Uterus (tissue), 4 donors: ENCODE data around the gene RBFOX2. TPM values are rescaled to one million over a fixed set of nuclear protein-coding genes. Genes with fewer than 3 reads are reported as not detected.

Experiments
- DNase-seq, 2 donors: peaks; one replicate each; pipeline ENCODE4 v3.0.0-alpha.2; 2019 to 2020
- H3K27ac ChIP-seq, 2 donors: fragments of 200-600 bp; sonication (generic); 1 replicate in 1 of 2; 2 replicates in 1 of 2; pipeline ENCODE4 v1.5.1; 2016 to 2018
- H3K27me3 ChIP-seq, 2 donors: fragments of 200-600 bp; sonication (generic); one replicate each; pipeline ENCODE4 v1.5.1; 2018 to 2019; ENCODE audit warnings: control low read depth in 1 of 2
- H3K36me3 ChIP-seq, 2 donors: fragments of 200-600 bp; sonication (generic); one replicate each; pipeline ENCODE4 v1.5.1; 2019; ENCODE audit warnings: control low read depth in 1 of 2
- H3K4me1 ChIP-seq, 2 donors: fragments of 200-600 bp; sonication (generic); one replicate each; pipeline ENCODE4 v1.5.1; 2018 to 2019; ENCODE audit warnings: control low read depth in 1 of 2
- H3K4me3 ChIP-seq, 2 donors: fragments of 200-600 bp; sonication (generic); 1 replicate in 1 of 2; 2 replicates in 1 of 2; pipeline ENCODE4 v1.5.1; 2018 to 2019; ENCODE audit warnings: mild to moderate bottlenecking in 1 of 2
- H3K9me3 ChIP-seq, 2 donors: fragments of 200-600 bp; sonication (generic); one replicate each; pipeline ENCODE4 v1.5.1; 2019; ENCODE audit warnings: control low read depth in 1 of 2
- CTCF ChIP-seq, 4 experiments: fragments of 200-600 bp in 2 of 4; fragments of 450-650 bp in 2 of 4; sonication (generic) in 2 of 4; IDR thresholded peaks; one replicate each; pipeline ENCODE4 v1.5.1; 2016 to 2019; ENCODE audit warnings: antibody characterized with exemption in 4 of 4, mild to moderate bottlenecking in 2 of 4, moderate library complexity in 1 of 4
- POLR2A ChIP-seq, 2 donors: fragments of 450-650 bp; IDR thresholded peaks; one replicate each; pipeline ENCODE4 v1.6.1; 2016; ENCODE audit warnings: antibody characterized with exemption in 2 of 2, mild to moderate bottlenecking in 1 of 2, moderate library complexity in 1 of 2
- intact Hi-C: fragments of 100-400 bp; cut with DNase I; formaldehyde crosslinking; loops from one replicate; pipeline ENCODE4 v1.15.1; 2023; ENCODE audit warnings: low total_unique reads
- total RNA-seq, 4 donors: library from RNA; depleted of rRNA in 3 of 4; stranded (reverse); fragments of >200 nt in 3 of 4; gene quantifications; one replicate each; pipeline versions ENCODE4 v1.1.0 to v1.2.4, GENCODE V29; 2014 to 2023
- donor health status: DM: yes; HTN: yes; CAD: no.

The RBFOX2 gene
- total RNA-seq, 4 donors from 2014 or later: 81.0 to 311 (median 147) TPM

DNA sequence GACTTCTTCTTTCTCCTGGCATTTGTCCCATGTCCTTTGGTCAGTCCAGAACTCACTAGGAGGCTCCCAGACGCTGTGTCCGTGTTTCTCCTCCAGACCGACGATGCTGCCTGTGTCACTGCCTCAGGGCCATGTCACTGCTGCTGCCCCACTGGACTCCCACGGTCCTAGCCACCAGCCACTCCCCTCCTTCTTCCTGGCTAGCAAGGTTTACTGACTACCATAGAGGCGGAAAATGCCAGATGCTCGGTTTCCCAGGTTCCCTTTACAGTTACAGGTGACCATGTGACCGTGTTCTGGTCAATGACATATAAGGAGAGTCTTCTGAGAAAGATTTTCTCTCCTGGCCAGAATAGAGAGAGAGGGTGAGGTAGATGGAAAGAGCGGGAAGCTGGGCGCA is 40.7 kb upstream of the RBFOX2 start:
- Histone ChIP-seq H3K27ac (no peak overlapping the region), H3K4me3 (no peak overlapping the region), H3K27me3 (no peaks in the 10 kb centered on the region), H3K4me1 (no peaks in the 10 kb centered on the region), H3K9me3 (no peaks in the 10 kb centered on the region), H3K36me3 (no peaks in the 10 kb centered on the region)
- DNase-seq: no peak
- intact Hi-C loops: no loop called here
- TF ChIP-seq POLR2A (IDR thresholded peaks at IDR 0.05): no peak
- TF ChIP-seq CTCF (IDR thresholded peaks at IDR 0.05): no peak

- H3K4me1 ChIP-seq: no peaks in the 10 kb centered on the region
- H3K27me3 ChIP-seq: no peaks in the 10 kb centered on the region
- no peaks in the 10 kb centered on the region for H3K9me3 ChIP-seq
- no peak overlapping the region for H3K27ac ChIP-seq
- DNase-seq: no peak
- H3K4me3 ChIP-seq: no peak overlapping the region
- no peaks in the 10 kb centered on the region for H3K36me3 ChIP-seq
- intact Hi-C loops: no loop called here
- no peak for TF ChIP-seq POLR2A (IDR thresholded peaks at IDR 0.05)
- no peak for TF ChIP-seq CTCF (IDR thresholded peaks at IDR 0.05)
Measured at GRCh38 chr22:36068776-36069344, 40.2 kb upstream of the RBFOX2 start.

DNA sequence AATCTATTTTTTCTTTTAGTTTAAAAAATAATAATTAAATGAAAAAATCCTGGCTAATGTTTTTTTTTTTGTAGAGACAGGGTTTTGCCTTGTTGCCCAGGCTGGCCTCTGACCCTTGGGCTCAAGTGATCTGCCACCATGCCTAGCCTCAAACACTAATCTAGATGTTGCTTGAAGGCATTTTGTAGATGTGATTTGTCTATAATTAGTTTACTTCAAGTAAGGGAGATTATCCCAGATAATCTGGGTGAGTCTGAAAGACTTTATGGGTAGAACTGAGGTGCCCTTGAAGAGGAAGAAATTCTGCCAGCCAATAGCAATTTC is 38.6 kb upstream of the RBFOX2 start:
- H3K27me3 ChIP-seq: no peaks in the 10 kb centered on the region
- intact Hi-C loops: no loop called here
- no peaks in the 10 kb centered on the region for H3K4me1 ChIP-seq
- no peak for TF ChIP-seq CTCF (IDR thresholded peaks at IDR 0.05)
- no peak for TF ChIP-seq POLR2A (IDR thresholded peaks at IDR 0.05)
- no peaks in the 10 kb centered on the region for H3K9me3 ChIP-seq
- H3K36me3 ChIP-seq: no peaks in the 10 kb centered on the region
- no peak overlapping the region for H3K4me3 ChIP-seq
- peak overlapping the region; percentile 87 to 92 for H3K27ac ChIP-seq
- DNase-seq: no peak

DNA sequence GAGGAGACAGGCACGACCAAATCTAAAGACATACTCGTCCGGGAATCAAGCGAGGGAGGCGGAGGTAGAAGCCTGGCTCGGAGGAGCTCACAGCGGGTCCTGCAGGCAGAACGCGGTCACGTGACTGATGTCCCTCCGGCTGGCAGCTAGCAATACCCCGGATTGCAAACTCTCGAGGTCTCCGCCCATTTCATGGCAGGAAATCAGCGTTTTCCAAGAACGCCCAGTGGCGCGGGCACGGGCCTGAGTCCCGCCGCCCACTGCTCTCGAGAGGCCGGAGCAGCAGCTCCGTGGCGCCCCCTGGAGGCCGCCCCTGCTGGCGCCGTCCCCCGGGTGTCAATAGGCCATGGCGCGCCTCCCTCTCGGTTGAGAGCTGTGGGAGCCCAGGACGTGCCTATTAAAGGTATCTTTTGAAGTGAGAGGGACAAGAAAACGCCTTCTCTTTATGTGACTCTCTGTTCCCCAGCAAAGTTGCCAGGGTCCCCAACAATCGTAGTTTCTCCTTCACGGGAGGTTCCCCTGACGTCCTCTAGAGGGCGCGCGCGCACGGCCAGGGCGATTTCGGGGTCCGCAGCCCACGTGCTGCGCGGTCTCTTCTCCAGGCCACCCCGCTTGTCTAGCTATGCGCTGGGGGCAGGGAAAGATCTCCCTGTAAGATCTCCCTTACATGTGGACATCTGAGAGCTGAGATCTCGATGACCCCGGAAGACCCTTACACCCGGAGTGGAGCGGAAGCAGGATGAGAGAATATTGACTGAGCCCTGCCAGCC is 37.3 kb upstream of the RBFOX2 start:
- peak; percentile 93 to 100 (median 97) for TF ChIP-seq CTCF (IDR thresholded peaks at IDR 0.05)
- peak in 1 of 2 donors; percentile 35 for TF ChIP-seq POLR2A (IDR thresholded peaks at IDR 0.05)
- H3K27ac ChIP-seq: peak overlapping the region; percentile 87 to 92
- intact Hi-C loops: no loop called here

DNA sequence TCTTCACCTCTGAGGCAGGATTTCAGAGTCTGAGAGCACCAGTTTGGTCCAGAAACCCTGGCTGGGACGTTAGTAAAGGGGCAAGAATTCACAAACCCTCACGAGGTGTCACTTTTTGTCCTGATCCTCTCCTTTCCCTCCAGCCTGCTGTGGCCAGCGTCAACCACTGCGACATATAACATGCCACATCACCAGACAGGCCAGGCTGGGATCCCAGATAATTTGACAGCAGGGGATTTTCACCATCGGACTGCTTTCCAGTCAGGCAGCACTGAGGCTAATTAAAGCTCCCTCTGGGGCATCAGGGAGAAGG is 36.8 kb upstream of the RBFOX2 start:
- H3K4me3 ChIP-seq: peak overlapping the region; percentile 41 to 42
- no peaks in the 10 kb centered on the region for H3K9me3 ChIP-seq
- DNase-seq: no peak

More for the DNA sequence above, 37.3 kb upstream of the RBFOX2 start:
- H3K4me1 ChIP-seq: no peaks in the 10 kb centered on the region
- no peaks in the 10 kb centered on the region for H3K27me3 ChIP-seq
- no peaks in the 10 kb centered on the region for H3K36me3 ChIP-seq
- no peaks in the 10 kb centered on the region for H3K9me3 ChIP-seq
- peak; percentile 90 for DNase-seq
- peak overlapping the region; percentile 41 to 42 for H3K4me3 ChIP-seq

More for the DNA sequence above, 36.8 kb upstream of the RBFOX2 start:
- Histone ChIP-seq H3K4me1 (no peaks in the 10 kb centered on the region), H3K27me3 (no peaks in the 10 kb centered on the region), H3K36me3 (no peaks in the 10 kb centered on the region), H3K27ac (peak overlapping the region; percentile 87 to 92)
- TF ChIP-seq POLR2A (IDR thresholded peaks at IDR 0.05): no peak
- no peak for TF ChIP-seq CTCF (IDR thresholded peaks at IDR 0.05)
- intact Hi-C loops: no loop called here
